HUES64 (cell line): ENCODE measurements around the gene SLC25A46. TPM values are rescaled to one million over a fixed set of nuclear protein-coding genes. Genes with fewer than 3 reads are reported as not detected.
"Not testable (repeated sequence)": the region's sequence is repeated elsewhere in the genome, so short reads cannot be mapped to it uniquely, and the experiment has no call there.

Source experiments
- H3K27ac ChIP-seq: 2 replicates; pipeline ENCODE4 v1.7.0; 2013; ENCODE audit warnings: low read depth, low read length, inconsistent platforms
- H3K27me3 ChIP-seq: 2 replicates; pipeline ENCODE4 v1.6.1; 2013; ENCODE audit warnings: mild to moderate bottlenecking, low read length; ENCODE audit not compliant: insufficient read depth
- H3K36me3 ChIP-seq: 2 replicates; pipeline ENCODE4 v1.6.1; 2013; ENCODE audit warnings: mild to moderate bottlenecking, low read length; ENCODE audit not compliant: insufficient read depth
- H3K4me1 ChIP-seq: 2 replicates; pipeline ENCODE4 v1.6.1; 2013; ENCODE audit warnings: mild to moderate bottlenecking, low read length, moderate library complexity; ENCODE audit not compliant: insufficient read depth
- H3K4me3 ChIP-seq: 2 replicates; pipeline ENCODE4 v1.5.1; 2013; ENCODE audit warnings: mild to moderate bottlenecking, low read length, moderate library complexity
- H3K9ac ChIP-seq: 2 replicates; pipeline ENCODE4 v1.6.1; 2013; ENCODE audit warnings: mild to moderate bottlenecking, low read depth, low read length
- H3K9me3 ChIP-seq: 2 replicates; pipeline ENCODE4 v1.6.1; 2013; ENCODE audit warnings: low read depth, low read length; ENCODE audit not compliant: insufficient read depth
- WGBS: fragments of 150-250, 120-280 bp; methylation state at CpG from one replicate; pipeline ENCODE4 v1.1.7; 2013; ENCODE audit warnings: missing lambda C conversion rate; 5-methylcytosine and 5-hydroxymethylcytosine counted together
- polyA plus RNA-seq, 2 experiments: library from polyadenylated mRNA; stranded (reverse); fragments of 50-300 nt; gene quantifications; one replicate each; pipeline ENCODE4 v1.2.3, GENCODE V29; 2013

The SLC25A46 gene
- 18.1 TPM for polyA plus RNA-seq (2013, experiment 1 of 2)
- 19.1 TPM for polyA plus RNA-seq (2013, experiment 2 of 2)

GRCh38 chr5:110738812-110739651, at the start of gene SLC25A46:
TSS of gene SLC25A46 (plus strand) at chr5:110739007. CDS start at chr5:110739120, 113 bp downstream.
- Histone ChIP-seq H3K4me3 (peak within 1 kb of the TSS; percentile 79), H3K4me1 (no peaks in the 10 kb centered on the region), H3K36me3 (peaks cover 5% of the 10 kb centered on the region; the same call in 1 of the 2 replicates), H3K27ac (0 out of 2 replicates have a peak within 1 kb of the TSS, but pooled peaks have one; percentile 41), H3K9me3 (no peaks in the 10 kb centered on the region), H3K9ac (peak within 1 kb of the TSS; percentile 65), H3K27me3 (peaks cover 34% of the 10 kb centered on the region; the same call in 1 of the 2 replicates)
- under 1% methylated on average over 62 of the region's 62 CpGs for WGBS

- not testable (repeated sequence) for H3K36me3 ChIP-seq, H3K27ac ChIP-seq, H3K4me1 ChIP-seq, H3K4me3 ChIP-seq, H3K9me3 ChIP-seq, H3K9ac ChIP-seq, H3K27me3 ChIP-seq
- 100% methylated on average over 1 of the region's 1 CpG for WGBS
These were observed 48.2 kb upstream of the SLC25A46 start for GRCh38 chr5:110690587-110690986.

DNA sequence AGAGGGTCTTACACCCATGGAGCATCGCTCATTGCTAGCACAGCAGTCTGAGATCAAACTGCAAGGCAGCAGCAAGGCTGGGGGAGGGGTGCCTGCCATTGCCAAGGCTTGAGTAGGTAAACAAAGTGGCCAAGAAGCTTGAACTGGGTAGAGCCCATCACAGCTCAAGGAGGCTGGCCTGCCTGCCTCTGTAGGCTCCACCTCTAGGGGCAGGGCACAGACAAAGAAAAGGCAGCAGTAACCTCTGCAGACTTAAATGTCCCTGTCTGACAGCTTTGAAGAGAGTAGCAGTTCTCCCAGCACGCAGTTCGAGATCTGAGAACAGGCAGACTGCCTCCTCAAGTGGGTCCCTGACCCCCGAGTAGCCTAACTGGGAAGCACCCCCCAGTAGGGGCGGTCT, 46.1 kb upstream of the SLC25A46 start:
- H3K36me3 ChIP-seq, H3K9ac ChIP-seq, H3K4me1 ChIP-seq, H3K27ac ChIP-seq, H3K4me3 ChIP-seq, H3K9me3 ChIP-seq, H3K27me3 ChIP-seq: not testable (repeated sequence)
- WGBS: 81% methylated on average over 5 of the region's 5 CpGs

- Histone ChIP-seq H3K4me1 (no peaks in the 10 kb centered on the region), H3K27ac (no peak overlapping the region), H3K9ac (no peak overlapping the region), H3K4me3 (no peak overlapping the region), H3K36me3 (no peaks in the 10 kb centered on the region), H3K27me3 (no peaks in the 10 kb centered on the region), H3K9me3 (no peaks in the 10 kb centered on the region)
- 100% methylated on average over 1 of the region's 1 CpG for WGBS
These were observed 36.5 kb upstream of the SLC25A46 start for GRCh38 chr5:110702300-110702699.

- Histone ChIP-seq H3K36me3 (no peaks in the 10 kb centered on the region), H3K9me3 (no peaks in the 10 kb centered on the region), H3K9ac (no peak overlapping the region), H3K4me1 (no peaks in the 10 kb centered on the region), H3K27me3 (no peaks in the 10 kb centered on the region), H3K4me3 (no peak overlapping the region), H3K27ac (no peak overlapping the region)
- 94% methylated on average over 3 of the region's 3 CpGs for WGBS
These were observed 36.1 kb upstream of the SLC25A46 start for GRCh38 chr5:110702704-110703103.

DNA sequence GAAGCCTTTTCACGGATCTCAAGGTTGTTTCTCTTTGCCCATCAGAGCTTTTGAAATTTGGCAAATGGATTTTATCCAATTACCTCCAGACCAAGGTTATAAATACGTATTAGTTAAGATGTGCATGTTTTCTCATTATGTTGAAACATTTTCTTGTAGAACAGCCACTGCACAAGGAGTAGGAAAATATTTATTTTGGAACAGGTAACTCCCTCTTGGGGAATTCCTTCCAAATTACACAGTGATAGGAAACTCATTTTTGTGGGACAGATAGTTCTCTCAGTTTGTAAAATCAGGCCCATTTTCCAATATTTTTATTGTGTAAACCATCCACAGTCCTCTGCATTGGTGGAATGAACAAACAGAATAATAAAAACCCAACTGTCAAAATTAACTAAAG, 35.3 kb upstream of the SLC25A46 start:
- 92% methylated on average over 1 of the region's 2 CpGs for WGBS
- H3K27me3 ChIP-seq: no peaks in the 10 kb centered on the region
- no peaks in the 10 kb centered on the region for H3K4me1 ChIP-seq

GRCh38 chr5:110705349-110705748, 33.5 kb upstream of the SLC25A46 start:
- Histone ChIP-seq H3K9ac (no peak overlapping the region), H3K27ac (no peak overlapping the region), H3K27me3 (no peaks in the 10 kb centered on the region), H3K4me3 (no peak overlapping the region), H3K4me1 (no peaks in the 10 kb centered on the region), H3K36me3 (no peaks in the 10 kb centered on the region), H3K9me3 (no peaks in the 10 kb centered on the region)

More for the DNA sequence above, 35.3 kb upstream of the SLC25A46 start:
- Histone ChIP-seq H3K9ac (no peak overlapping the region), H3K4me3 (no peak overlapping the region), H3K36me3 (no peaks in the 10 kb centered on the region), H3K27ac (no peak overlapping the region), H3K9me3 (no peaks in the 10 kb centered on the region)

GRCh38 chr5:110707260-110707844, 31.5 kb upstream of the SLC25A46 start:
- H3K4me3 ChIP-seq: no peak overlapping the region
- 67% methylated on average over 2 of the region's 3 CpGs for WGBS
- no peaks in the 10 kb centered on the region for H3K9me3 ChIP-seq
- H3K27ac ChIP-seq: no peak overlapping the region
- H3K9ac ChIP-seq: no peak overlapping the region
- H3K4me1 ChIP-seq: no peaks in the 10 kb centered on the region
- no peaks in the 10 kb centered on the region for H3K36me3 ChIP-seq
- no peaks in the 10 kb centered on the region for H3K27me3 ChIP-seq

DNA sequence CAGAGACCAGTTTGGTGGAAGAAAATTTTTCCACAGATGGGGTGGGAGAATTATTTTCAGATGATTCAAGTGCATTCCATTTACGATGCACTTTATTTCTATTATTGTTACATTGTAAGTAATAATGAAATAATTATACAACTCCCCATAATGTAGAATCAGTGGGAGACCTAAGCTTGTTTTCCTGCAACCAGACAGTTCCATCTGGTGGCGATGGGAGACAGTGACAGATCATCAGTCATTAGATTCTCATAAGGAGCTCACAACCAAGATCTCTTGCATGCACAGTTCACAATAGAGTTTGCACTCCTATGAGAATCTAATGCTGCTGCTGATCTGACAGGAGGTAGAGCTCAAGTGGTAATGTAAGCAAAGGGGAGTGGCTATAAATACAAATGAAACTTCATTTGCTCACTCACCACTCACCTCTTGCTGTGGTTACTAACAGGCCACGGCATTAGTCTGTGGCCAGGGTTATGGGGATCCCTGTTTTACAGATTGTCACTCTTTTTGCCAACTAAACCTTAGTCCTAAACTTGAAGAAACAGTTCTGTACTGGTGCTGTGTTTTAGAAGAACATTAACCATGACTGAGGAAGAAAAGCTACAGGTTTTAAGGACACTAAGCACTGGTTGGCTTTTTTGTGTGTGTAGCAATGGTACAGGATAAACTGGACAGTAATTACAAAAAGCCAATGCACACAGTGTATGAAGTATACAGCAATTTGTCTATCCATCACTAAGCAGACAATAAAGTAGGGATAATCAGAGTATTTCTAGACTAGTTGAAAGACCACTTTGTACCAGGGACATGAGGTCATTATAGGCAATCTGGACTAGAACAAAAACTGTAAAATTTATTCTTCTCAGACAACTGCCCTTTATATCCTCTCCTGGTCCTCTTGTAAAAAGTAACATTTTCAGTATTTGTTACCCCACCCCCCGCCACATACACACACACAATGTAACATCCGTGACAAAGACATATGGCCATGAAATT, 22.3 kb upstream of the SLC25A46 start:
- no peaks in the 10 kb centered on the region for H3K4me1 ChIP-seq
- no peaks in the 10 kb centered on the region for H3K27me3 ChIP-seq
- no peaks in the 10 kb centered on the region for H3K36me3 ChIP-seq
- 97% methylated on average over 3 of the region's 5 CpGs for WGBS
- H3K9me3 ChIP-seq: no peaks in the 10 kb centered on the region
- H3K27ac ChIP-seq: no peak overlapping the region
- no peak overlapping the region for H3K4me3 ChIP-seq
- no peak overlapping the region for H3K9ac ChIP-seq

DNA sequence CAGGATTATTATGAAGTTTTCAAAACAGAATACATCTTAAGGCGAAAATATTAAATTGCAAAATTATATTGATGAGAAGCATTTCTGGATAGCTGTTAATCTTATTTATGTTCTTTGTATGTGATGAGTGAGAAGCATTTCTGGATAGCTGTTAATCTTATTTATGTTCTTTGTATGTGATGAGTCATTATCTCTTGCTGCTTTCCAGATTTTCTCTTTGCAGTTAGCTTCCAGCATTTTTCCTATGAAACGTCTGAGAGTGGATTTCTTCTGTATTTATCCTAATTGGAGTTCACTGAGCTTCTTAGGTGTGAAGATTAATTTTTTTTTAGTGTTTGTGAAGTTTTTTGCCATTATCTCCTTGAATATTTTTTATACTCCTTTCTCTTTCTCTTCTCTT, 20.5 kb upstream of the SLC25A46 start:
- Histone ChIP-seq H3K9ac (no peak overlapping the region), H3K36me3 (no peaks in the 10 kb centered on the region), H3K27ac (no peak overlapping the region), H3K9me3 (no peaks in the 10 kb centered on the region), H3K27me3 (no peaks in the 10 kb centered on the region), H3K4me1 (no peaks in the 10 kb centered on the region), H3K4me3 (no peak overlapping the region)
- 87% methylated on average over 2 of the region's 2 CpGs for WGBS
